HEK293 (cell line): Measurements from ENCODE around the gene SLC35E4.
"Not testable (repeated sequence)": the region's sequence is repeated elsewhere in the genome, so short reads cannot be mapped to it uniquely, and the experiment has no call there.

ENCODE experiments used
- CTCF ChIA-PET: fragments of 350-600 bp; formaldehyde crosslinking; extraction: SDS; loops from one replicate; lab custom pipeline; 2021; ENCODE audit warnings: antibody characterized with exemption; lab: Yijun Ruan, JAX
- POLR2A ChIA-PET: fragments of 300-600 bp; formaldehyde crosslinking; extraction: SDS; loops from one replicate; lab custom pipeline; 2020; ENCODE audit warnings: antibody characterized with exemption, inconsistent platforms; lab: Yijun Ruan, JAX
- H3K27ac ChIP-seq: fragments of 200-500 bp; sonication (Bioruptor generic); 2 replicates; pipeline ENCODE4 v1.5.1; 2014; ENCODE audit warnings: low read depth, low read length, control low read depth, inconsistent platforms; ENCODE audit errors: extremely low read depth
- H3K36me3 ChIP-seq, 2 experiments: fragments of 200-500 bp in 1 of 2; sonication (Bioruptor generic) in 1 of 2; 1 replicate in 1 of 2; 2 replicates in 1 of 2; pipeline ENCODE4 v1.5.1; 2014 to 2017; ENCODE audit warnings: inconsistent platforms in 2 of 2, low read length in 2 of 2; ENCODE audit not compliant: control insufficient read depth in 2 of 2, insufficient read depth in 1 of 2
- H3K4me1 ChIP-seq: fragments of 200-500 bp; sonication (Bioruptor generic); 2 replicates; pipeline ENCODE4 v1.5.1; 2014; ENCODE audit warnings: mild to moderate bottlenecking, low read length, inconsistent platforms; ENCODE audit not compliant: control insufficient read depth, insufficient read depth
- H3K4me3 ChIP-seq: 2 replicates; pipeline ENCODE4 v1.5.1; 2011; ENCODE audit warnings: low read depth, mild to moderate bottlenecking, control low read depth, low read length, moderate library complexity
- H3K9me3 ChIP-seq: fragments of 200-500 bp; sonication (Bioruptor generic); 2 replicates; pipeline ENCODE4 v1.5.1; 2014; ENCODE audit warnings: low read depth, low read length, inconsistent platforms; ENCODE audit not compliant: control insufficient read depth, insufficient read depth
- EGR2 ChIP-seq: fragments of 450-650 bp; formaldehyde crosslinking; IDR thresholded peaks from 2 replicates; pipeline ENCODE4 v1.5.1; 2016; ENCODE audit warnings: low read depth, missing biosample characterization, missing genetic modification characterization
- ZBTB17 ChIP-seq: fragments of 450-650 bp; formaldehyde crosslinking; IDR thresholded peaks from 2 replicates; pipeline ENCODE4 v1.5.1; 2016; ENCODE audit warnings: missing biosample characterization, missing genetic modification characterization
- ZEB2 ChIP-seq: fragments of 450-650 bp; formaldehyde crosslinking; IDR thresholded peaks from 2 replicates; pipeline ENCODE4 v1.5.1; 2016; ENCODE audit warnings: missing biosample characterization, missing genetic modification characterization
- ZNF114 ChIP-seq: fragments of 450-650 bp; formaldehyde crosslinking; IDR thresholded peaks from 2 replicates; pipeline ENCODE4 v1.5.0; 2017; ENCODE audit warnings: missing biosample characterization, missing genetic modification characterization
- ZNF140 ChIP-seq: fragments of 450-650 bp; formaldehyde crosslinking; IDR thresholded peaks from 2 replicates; pipeline ENCODE4 v1.5.1; 2016; ENCODE audit warnings: missing biosample characterization, missing genetic modification characterization
- ZNF24 ChIP-seq: fragments of 450-650 bp; formaldehyde crosslinking; IDR thresholded peaks from 2 replicates; pipeline ENCODE4 v1.5.1; 2016; ENCODE audit warnings: missing biosample characterization, missing genetic modification characterization
- ZNF292 ChIP-seq: fragments of 450-650 bp; formaldehyde crosslinking; IDR thresholded peaks from 2 replicates; pipeline ENCODE4 v1.5.1; 2016; ENCODE audit warnings: low read depth, missing biosample characterization, missing genetic modification characterization, borderline replicate concordance
- ZNF341 ChIP-seq: fragments of 450-650 bp; formaldehyde crosslinking; IDR thresholded peaks from 2 replicates; pipeline ENCODE4; 2016; ENCODE audit warnings: low read depth, missing biosample characterization, missing genetic modification characterization
- ZNF394 ChIP-seq: fragments of 450-650 bp; formaldehyde crosslinking; IDR thresholded peaks from 2 replicates; pipeline ENCODE4 v1.5.1; 2016; ENCODE audit warnings: missing biosample characterization, missing genetic modification characterization, mild to moderate bottlenecking, moderate library complexity, borderline replicate concordance
- ZNF426 ChIP-seq: fragments of 450-650 bp; formaldehyde crosslinking; IDR thresholded peaks from 2 replicates; pipeline ENCODE4 v1.5.1; 2017; ENCODE audit warnings: missing biosample characterization, missing genetic modification characterization, mild to moderate bottlenecking, inconsistent platforms, moderate library complexity
- ZNF629 ChIP-seq: fragments of 450-650 bp; formaldehyde crosslinking; IDR thresholded peaks from 2 replicates; pipeline ENCODE4 v1.5.1; 2017; ENCODE audit warnings: missing biosample characterization, missing genetic modification characterization
- ZNF791 ChIP-seq: fragments of 450-650 bp; formaldehyde crosslinking; IDR thresholded peaks from 2 replicates; pipeline ENCODE4 v1.5.1; 2016; ENCODE audit warnings: missing biosample characterization, missing genetic modification characterization
- TF ChIP-seq, protein P1 (sequence below): fragments of 450-650 bp; formaldehyde crosslinking; IDR thresholded peaks from 2 replicates; pipeline ENCODE4 v1.5.1; 2016; ENCODE audit warnings: missing biosample characterization, missing genetic modification characterization
- TF ChIP-seq, protein P2 (sequence below): fragments of 450-650 bp; formaldehyde crosslinking; IDR thresholded peaks from 2 replicates; pipeline ENCODE4 v1.5.1; 2016; ENCODE audit warnings: missing biosample characterization, missing genetic modification characterization
- TF ChIP-seq, protein P3 (sequence below): fragments of 450-650 bp; formaldehyde crosslinking; IDR thresholded peaks from 2 replicates; pipeline ENCODE4 v1.5.1; 2016; ENCODE audit warnings: missing biosample characterization, missing genetic modification characterization, borderline replicate concordance

The SLC35E4 gene

DNA sequence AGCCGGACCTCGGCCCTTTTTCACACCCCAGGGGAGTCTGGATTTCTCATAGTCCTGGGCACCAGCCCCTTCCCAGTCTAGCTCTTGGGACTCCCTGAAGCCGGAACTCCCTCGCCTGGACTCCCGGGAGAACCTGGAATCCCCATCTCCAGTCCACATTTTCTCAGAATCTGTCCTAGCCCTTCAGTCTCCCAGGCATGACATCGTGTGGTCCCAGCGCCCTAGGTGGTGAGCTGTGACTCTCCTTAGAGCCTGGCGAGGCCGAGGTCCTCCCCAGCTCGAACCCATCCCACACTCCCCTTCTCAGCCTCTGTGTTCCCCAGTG, 32.8 kb downstream of the SLC35E4 start (continued):
- TF ChIP-seq ZBTB17 (tag by site-specific recombination) = peak; percentile 72; the same call in 1 of the 2 replicates
- TF ChIP-seq, all 188 proteins: peak for 5

DNA sequence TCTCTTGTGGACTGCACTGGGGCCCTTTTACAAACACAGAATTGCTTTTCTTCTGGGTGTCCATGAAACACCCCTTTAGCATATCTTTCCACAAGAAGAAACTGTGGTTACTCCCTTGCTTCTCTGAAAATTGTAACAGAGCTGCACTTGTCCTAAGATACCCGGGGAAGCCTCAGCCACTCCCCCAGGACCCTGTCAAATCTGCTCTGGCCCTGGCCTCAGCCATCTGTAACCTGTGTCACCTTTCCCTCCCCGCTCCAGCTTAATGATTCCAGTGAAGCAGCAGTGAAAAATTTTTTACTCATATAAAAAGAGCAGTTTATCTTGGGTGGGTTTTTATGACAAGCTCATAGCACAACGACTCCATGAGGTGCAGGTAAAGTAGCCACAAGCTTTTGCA, 35.5 kb downstream of the SLC35E4 start:
- Histone ChIP-seq H3K9me3 (no peaks in the 10 kb centered on the region), H3K27ac (no peak overlapping the region), H3K4me1 (no peaks in the 10 kb centered on the region), H3K4me3 (no peak overlapping the region), H3K36me3 (no peaks in the 10 kb centered on the region)
- TF ChIP-seq ZNF341 (tag by site-specific recombination) = no peak
- TF ChIP-seq, protein P1, sequence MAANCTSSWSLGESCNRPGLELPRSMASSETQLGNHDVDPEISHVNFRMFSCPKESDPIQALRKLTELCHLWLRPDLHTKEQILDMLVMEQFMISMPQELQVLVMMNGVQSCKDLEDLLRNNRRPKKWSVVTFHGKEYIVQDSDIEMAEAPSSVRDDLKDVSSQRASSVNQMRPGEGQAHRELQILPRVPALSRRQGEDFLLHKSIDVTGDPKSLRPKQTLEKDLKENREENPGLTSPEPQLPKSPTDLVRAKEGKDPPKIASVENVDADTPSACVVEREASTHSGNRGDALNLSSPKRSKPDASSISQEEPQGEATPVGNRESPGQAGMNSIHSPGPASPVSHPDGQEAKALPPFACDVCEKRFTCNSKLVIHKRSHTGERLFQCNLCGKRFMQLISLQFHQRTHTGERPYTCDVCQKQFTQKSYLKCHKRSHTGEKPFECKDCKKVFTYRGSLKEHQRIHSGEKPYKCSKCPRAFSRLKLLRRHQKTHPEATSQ (tag by site-specific recombination) = no peak
- ChIA-PET POLR2A (no interaction called here), CTCF (interaction anchor here (1.2 kb wide), 1 partner anchor 35 kb away, joined by 3 read pairs; the partner anchor contains the start of gene SLC35E4)

DNA sequence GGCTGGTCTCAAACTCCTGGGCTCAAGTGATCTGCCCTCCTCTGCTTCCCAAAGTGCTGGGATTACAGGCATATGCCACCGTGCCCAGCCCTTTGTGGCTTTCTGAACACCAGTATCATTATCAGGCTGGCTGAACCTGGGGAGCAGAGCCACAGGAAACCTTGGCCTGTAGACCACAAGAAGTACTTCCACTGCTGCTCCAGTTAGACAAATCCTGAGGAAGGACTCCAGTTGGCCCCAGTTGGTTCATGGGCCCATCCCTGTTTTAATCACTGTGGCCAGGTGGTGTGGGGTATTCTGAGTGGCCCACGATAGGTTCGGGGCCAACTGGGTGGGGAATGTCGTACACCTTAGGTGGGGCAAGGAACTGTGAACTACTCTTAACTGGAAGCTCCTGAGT, 37.6 kb downstream of the SLC35E4 start:
- no peaks in the 10 kb centered on the region for H3K4me1 ChIP-seq
- H3K36me3 ChIP-seq = no peaks in the 10 kb centered on the region
- H3K9me3 ChIP-seq = no peaks in the 10 kb centered on the region
- no peak overlapping the region for H3K27ac ChIP-seq
- ChIA-PET CTCF (interaction anchor here (0.6 to 2.2 kb wide), 2 partner anchors 39 to 277 kb away, joined by 5 to 8 read pairs; no protein-coding TSS in a partner anchor), POLR2A (no interaction called here)
- H3K4me3 ChIP-seq = no peak overlapping the region
- TF ChIP-seq ZNF629 (tag by site-specific recombination) (no peak), ZNF791 (tag by site-specific recombination) (no peak), ZNF24 (tag by site-specific recombination) (no peak)
- TF ChIP-seq, protein P2, sequence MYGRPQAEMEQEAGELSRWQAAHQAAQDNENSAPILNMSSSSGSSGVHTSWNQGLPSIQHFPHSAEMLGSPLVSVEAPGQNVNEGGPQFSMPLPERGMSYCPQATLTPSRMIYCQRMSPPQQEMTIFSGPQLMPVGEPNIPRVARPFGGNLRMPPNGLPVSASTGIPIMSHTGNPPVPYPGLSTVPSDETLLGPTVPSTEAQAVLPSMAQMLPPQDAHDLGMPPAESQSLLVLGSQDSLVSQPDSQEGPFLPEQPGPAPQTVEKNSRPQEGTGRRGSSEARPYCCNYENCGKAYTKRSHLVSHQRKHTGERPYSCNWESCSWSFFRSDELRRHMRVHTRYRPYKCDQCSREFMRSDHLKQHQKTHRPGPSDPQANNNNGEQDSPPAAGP (tag by site-specific recombination) = no peak

DNA sequence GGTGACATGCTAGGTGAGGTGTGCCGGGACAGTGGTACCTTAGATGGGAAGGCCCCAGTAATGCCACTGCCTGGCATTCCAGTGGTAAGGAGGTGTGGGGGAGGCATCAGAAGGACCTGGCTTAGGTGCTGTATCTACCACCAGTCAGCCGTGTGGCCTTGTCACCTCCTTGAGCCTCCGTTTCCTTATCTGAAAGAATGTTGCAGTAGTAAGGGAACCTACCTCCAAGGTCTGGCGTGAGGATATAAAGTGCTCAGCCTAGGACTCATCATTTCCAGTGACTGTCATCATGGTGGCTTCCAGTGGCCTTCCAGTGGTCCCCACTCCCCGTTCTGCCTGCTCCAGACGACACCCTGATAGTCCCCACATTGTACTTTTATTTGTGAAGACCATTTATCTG, 38.9 kb downstream of the SLC35E4 start:
- Histone ChIP-seq H3K4me3 (no peak overlapping the region), H3K4me1 (no peaks in the 10 kb centered on the region), H3K9me3 (no peaks in the 10 kb centered on the region), H3K36me3 (no peaks in the 10 kb centered on the region), H3K27ac (no peak overlapping the region)
- POLR2A ChIA-PET = no interaction called here
- no peak for TF ChIP-seq ZEB2 (tag by site-specific recombination)
- no peak for TF ChIP-seq ZNF292 (tag by site-specific recombination)
- no peak for TF ChIP-seq ZNF426 (tag by site-specific recombination)
- TF ChIP-seq ZNF140 = no peak
- TF ChIP-seq ZNF114 = no peak
- no peak for TF ChIP-seq ZNF394 (tag by site-specific recombination)
- CTCF ChIA-PET = interaction anchor here (1.1 to 2.2 kb wide), 2 partner anchors 40 to 81 kb away, joined by 3 to 8 read pairs; no protein-coding TSS in a partner anchor

DNA sequence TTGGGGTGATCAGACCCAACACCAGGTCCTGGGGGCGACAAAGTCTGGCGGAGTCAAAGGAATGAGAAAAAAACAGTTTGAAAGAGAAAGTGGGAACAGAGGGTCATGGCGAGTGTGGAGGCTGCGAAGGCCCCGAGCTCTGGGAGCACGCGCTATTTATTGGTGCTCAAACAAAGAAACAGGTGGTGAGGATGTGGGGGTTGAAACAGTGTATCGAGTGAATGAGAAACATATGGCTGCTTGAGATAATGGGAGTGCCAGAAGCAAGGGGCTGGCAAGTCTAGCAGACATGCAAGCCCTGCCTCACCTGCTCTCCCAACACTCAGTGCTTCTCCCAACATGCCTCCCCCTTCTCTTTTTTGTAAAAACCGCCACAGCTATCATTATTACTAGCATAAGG, 39.9 kb downstream of the SLC35E4 start:
- H3K27ac ChIP-seq = no peak overlapping the region
- TF ChIP-seq, protein P3, sequence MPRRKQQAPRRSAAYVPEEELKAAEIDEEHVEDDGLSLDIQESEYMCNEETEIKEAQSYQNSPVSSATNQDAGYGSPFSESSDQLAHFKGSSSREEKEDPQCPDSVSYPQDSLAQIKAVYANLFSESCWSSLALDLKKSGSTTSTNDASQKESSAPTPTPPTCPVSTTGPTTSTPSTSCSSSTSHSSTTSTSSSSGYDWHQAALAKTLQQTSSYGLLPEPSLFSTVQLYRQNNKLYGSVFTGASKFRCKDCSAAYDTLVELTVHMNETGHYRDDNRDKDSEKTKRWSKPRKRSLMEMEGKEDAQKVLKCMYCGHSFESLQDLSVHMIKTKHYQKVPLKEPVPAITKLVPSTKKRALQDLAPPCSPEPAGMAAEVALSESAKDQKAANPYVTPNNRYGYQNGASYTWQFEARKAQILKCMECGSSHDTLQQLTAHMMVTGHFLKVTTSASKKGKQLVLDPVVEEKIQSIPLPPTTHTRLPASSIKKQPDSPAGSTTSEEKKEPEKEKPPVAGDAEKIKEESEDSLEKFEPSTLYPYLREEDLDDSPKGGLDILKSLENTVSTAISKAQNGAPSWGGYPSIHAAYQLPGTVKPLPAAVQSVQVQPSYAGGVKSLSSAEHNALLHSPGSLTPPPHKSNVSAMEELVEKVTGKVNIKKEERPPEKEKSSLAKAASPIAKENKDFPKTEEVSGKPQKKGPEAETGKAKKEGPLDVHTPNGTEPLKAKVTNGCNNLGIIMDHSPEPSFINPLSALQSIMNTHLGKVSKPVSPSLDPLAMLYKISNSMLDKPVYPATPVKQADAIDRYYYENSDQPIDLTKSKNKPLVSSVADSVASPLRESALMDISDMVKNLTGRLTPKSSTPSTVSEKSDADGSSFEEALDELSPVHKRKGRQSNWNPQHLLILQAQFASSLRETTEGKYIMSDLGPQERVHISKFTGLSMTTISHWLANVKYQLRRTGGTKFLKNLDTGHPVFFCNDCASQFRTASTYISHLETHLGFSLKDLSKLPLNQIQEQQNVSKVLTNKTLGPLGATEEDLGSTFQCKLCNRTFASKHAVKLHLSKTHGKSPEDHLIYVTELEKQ = no peak
- 0 out of 2 replicates have a peak, but pooled peaks have one; percentile 15 for TF ChIP-seq EGR2 (tag by site-specific recombination)
- TF ChIP-seq, all 188 proteins: peak for 1
- ChIA-PET CTCF (interaction anchor here (0.6 kb wide), 1 partner anchor 543 kb away, joined by 3 read pairs; no protein-coding TSS in a partner anchor), POLR2A (no interaction called here)
- Histone ChIP-seq H3K4me3 (no peak overlapping the region), H3K4me1 (no peaks in the 10 kb centered on the region), H3K36me3 (no peaks in the 10 kb centered on the region), H3K9me3 (no peaks in the 10 kb centered on the region)

DNA sequence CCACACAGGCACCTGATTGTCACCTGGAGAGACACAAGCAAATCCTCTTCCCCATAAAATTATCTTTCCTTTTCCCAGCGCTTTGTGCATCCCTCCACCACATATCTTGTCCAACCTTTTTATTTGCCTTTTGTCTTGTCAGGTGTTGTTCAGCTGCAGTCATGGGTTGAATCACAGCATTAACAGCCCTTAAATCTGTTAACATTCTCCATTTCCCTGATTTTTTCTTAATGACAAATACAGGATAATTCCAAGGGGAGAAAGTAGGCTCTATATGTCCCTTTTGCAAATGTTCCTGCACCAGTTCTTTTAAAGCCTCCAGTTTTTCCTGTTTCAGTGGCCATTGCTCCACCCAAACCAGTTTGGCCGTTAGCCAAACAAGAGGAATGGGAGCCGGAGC, 41.0 kb downstream of the SLC35E4 start:
- CTCF ChIA-PET, POLR2A ChIA-PET, H3K4me1 ChIP-seq, H3K9me3 ChIP-seq, H3K27ac ChIP-seq, H3K4me3 ChIP-seq, H3K36me3 ChIP-seq: not testable (repeated sequence)
